Endodermal cell (in vitro differentiated cells): ENCODE data around the gene TMEM26. TPM values are rescaled to one million over a fixed set of nuclear protein-coding genes. Genes with fewer than 3 reads are reported as not detected.

Experiments
- DNase-seq: peaks from one replicate; pipeline ENCODE4 v3.0.0-alpha.2; 2017
- H3K27ac ChIP-seq: 2 replicates; pipeline ENCODE4 v1.5.1; 2013; ENCODE audit warnings: mild to moderate bottlenecking, low read depth, low read length, moderate library complexity
- H3K27me3 ChIP-seq: 2 replicates; pipeline ENCODE4 v1.6.1; 2013; ENCODE audit warnings: mild to moderate bottlenecking, low read length, moderate library complexity; ENCODE audit not compliant: insufficient read depth, control insufficient read depth, poor library complexity, severe bottlenecking
- H3K36me3 ChIP-seq: 2 replicates; pipeline ENCODE4 v1.7.0; 2013; ENCODE audit warnings: mild to moderate bottlenecking, low read length, moderate library complexity; ENCODE audit not compliant: control insufficient read depth, insufficient read depth
- H3K4me1 ChIP-seq: one replicate; pipeline ENCODE4 v1.7.0; 2013; ENCODE audit warnings: low read length; ENCODE audit not compliant: control insufficient read depth, insufficient read depth
- H3K4me3 ChIP-seq: 2 replicates; pipeline ENCODE4 v1.5.1; 2013; ENCODE audit warnings: mild to moderate bottlenecking, low read length, moderate library complexity
- H3K9ac ChIP-seq: 2 replicates; pipeline ENCODE4 v1.6.1; 2013; ENCODE audit warnings: mild to moderate bottlenecking, low read length, moderate library complexity; ENCODE audit not compliant: poor library complexity, severe bottlenecking; ENCODE audit errors: extremely low read depth
- H3K9me3 ChIP-seq: 2 replicates; pipeline ENCODE4 v1.6.1; 2013; ENCODE audit warnings: mild to moderate bottlenecking, low read length, moderate library complexity; ENCODE audit not compliant: control insufficient read depth
- H3K27ac Mint-ChIP-seq: 2 replicates; pipeline ENCODE4 v1.8.0; 2020; ENCODE audit warnings: mixed read lengths
- H3K27me3 Mint-ChIP-seq: 2 replicates; pipeline ENCODE4 v1.8.0; 2021; ENCODE audit warnings: mild to moderate bottlenecking, mixed read lengths; ENCODE audit not compliant: insufficient read depth
- H3K36me3 Mint-ChIP-seq: 2 replicates; pipeline ENCODE4 v1.8.0; 2020; ENCODE audit warnings: low read depth, mixed read lengths
- H3K4me1 Mint-ChIP-seq: 2 replicates; pipeline ENCODE4 v1.8.0; 2020; ENCODE audit warnings: mixed read lengths
- H3K4me3 Mint-ChIP-seq: 2 replicates; pipeline ENCODE4 v1.8.0; 2020; ENCODE audit warnings: mild to moderate bottlenecking, moderate library complexity, mixed read lengths
- H3K9me3 Mint-ChIP-seq: 2 replicates; pipeline ENCODE4 v1.8.0; 2020; ENCODE audit warnings: mild to moderate bottlenecking, mixed read lengths
- CTCF ChIP-seq: fragments of 200-600 bp; sonication (generic); conservative IDR thresholded peaks from 2 replicates; pipeline ENCODE4 v1.5.0; 2021; ENCODE audit warnings: antibody characterized with exemption, mild to moderate bottlenecking
- WGBS, 2 experiments: methylation state at CpG; one replicate each; pipeline versions ENCODE4 v1.1.5 to v1.1.7; 2013; ENCODE audit warnings: missing lambda C conversion rate in 2 of 2, mixed read lengths in 1 of 2; ENCODE audit not compliant: insufficient coverage in 1 of 2, insufficient read length in 1 of 2; 5-methylcytosine and 5-hydroxymethylcytosine counted together
- total RNA-seq, 2 donors: library from RNA; stranded (reverse); fragmentation: NEBNext Ultra II Directional in 1 of 2; extraction: Animal tissue kit (Norgen Biotek cat#: 25700) in 1 of 2; gene quantifications; 2 replicates in 1 of 2; 3 replicates in 1 of 2; pipeline ENCODE4 v1.2.1, GENCODE V29; 2021

The TMEM26 gene
- total RNA-seq, 2 donors from 2014 or later, result 0.13 TPM

GRCh38 chr10:61487506-61487905 lies 34.3 kb upstream of the TMEM26 start:
- Histone ChIP-seq H3K27me3 (no peaks in the 10 kb centered on the region), H3K9me3 (no peaks in the 10 kb centered on the region), H3K36me3 (no peaks in the 10 kb centered on the region), H3K27ac (no peak overlapping the region), H3K4me3 (no peak overlapping the region), H3K4me1 (no peaks in the 10 kb centered on the region), H3K9ac (no peak overlapping the region)
- Mint-ChIP-seq H3K9me3 (peaks cover 2% of the 10 kb centered on the region), H3K36me3 (no peaks in the 10 kb centered on the region), H3K27me3 (peaks cover 1% of the 10 kb centered on the region), H3K4me3 (no peak overlapping the region), H3K27ac (no peak overlapping the region), H3K4me1 (no peaks in the 10 kb centered on the region)
- DNase-seq, result no peak
- 67 to 74% methylated on average over 5 of the region's 5 CpGs for WGBS, 2 experiments
- TF ChIP-seq CTCF, result no peak

GRCh38 chr10:61486738-61487396 lies 33.7 kb upstream of the TMEM26 start:
- H3K27me3 ChIP-seq, result no peaks in the 10 kb centered on the region
- Mint-ChIP-seq H3K36me3 (no peaks in the 10 kb centered on the region), H3K27ac (no peak overlapping the region), H3K4me3 (no peak overlapping the region), H3K9me3 (peaks cover 2% of the 10 kb centered on the region), H3K4me1 (no peaks in the 10 kb centered on the region), H3K27me3 (peaks cover 1% of the 10 kb centered on the region)
- H3K9ac ChIP-seq, result no peak overlapping the region
- H3K4me1 ChIP-seq, result no peaks in the 10 kb centered on the region
- H3K4me3 ChIP-seq, result no peak overlapping the region
- H3K36me3 ChIP-seq, result no peaks in the 10 kb centered on the region
- no peak for DNase-seq
- no peak for TF ChIP-seq CTCF
- no peak overlapping the region for H3K27ac ChIP-seq
- 100% methylated on average over 1 of the region's 2 CpGs; no CpG with 5 or more reads in 1 of the 2 experiments for WGBS, 2 experiments
- no peaks in the 10 kb centered on the region for H3K9me3 ChIP-seq

GRCh38 chr10:61486251-61486650 lies 33.1 kb upstream of the TMEM26 start:
- Mint-ChIP-seq H3K4me3 (no peak overlapping the region), H3K4me1 (no peaks in the 10 kb centered on the region), H3K27ac (no peak overlapping the region), H3K27me3 (peaks cover 1% of the 10 kb centered on the region), H3K9me3 (peaks cover 2% of the 10 kb centered on the region), H3K36me3 (no peaks in the 10 kb centered on the region)
- no peaks in the 10 kb centered on the region for H3K36me3 ChIP-seq
- H3K4me1 ChIP-seq, result no peaks in the 10 kb centered on the region
- 83 to 100% methylated on average over 1 of the region's 1 CpG for WGBS, 2 experiments
- H3K9ac ChIP-seq, result no peak overlapping the region
- TF ChIP-seq CTCF, result no peak
- no peaks in the 10 kb centered on the region for H3K27me3 ChIP-seq
- H3K4me3 ChIP-seq, result no peak overlapping the region
- no peak for DNase-seq
- no peak overlapping the region for H3K27ac ChIP-seq
- H3K9me3 ChIP-seq, result no peaks in the 10 kb centered on the region
